ENCODE results near the gene ANO10. TPM values are rescaled to one million over a fixed set of nuclear protein-coding genes. Genes with fewer than 3 reads are reported as not detected.

Gene ANO10
- total RNA-seq, 6 experiments from 2014 or later = 10.5 to 24.1 (median 13.6) TPM

GRCh38 chr3:43409506-43409905 lies 212.3 kb downstream of the ANO10 start:
- no peak overlapping the region for H3K27ac ChIP-seq
- ATAC-seq (no peak), DNase-seq (no peak)
- no peak for TF ChIP-seq CTCF (IDR thresholded peaks at IDR 0.05)
- no peak for TF ChIP-seq POLR2A (IDR thresholded peaks at IDR 0.05)
- H3K36me3 ChIP-seq = no peaks in the 10 kb centered on the region
- no peaks in the 10 kb centered on the region for H3K4me1 ChIP-seq
- H3K4me3 ChIP-seq = no peak overlapping the region
- H3K9me3 ChIP-seq = no peaks in the 10 kb centered on the region
- H3K27me3 ChIP-seq = no peaks in the 10 kb centered on the region
- intact Hi-C loops (cut with DNase I) = no loop called here
- 88% methylated on average over 4 of the region's 4 CpGs for WGBS (ENCODE audit: insufficient coverage, low coverage, low lambda C conversion rate, missing lambda C conversion rate)

- intact Hi-C loops (cut with DNase I) = no loop called here
- Histone ChIP-seq H3K36me3 (no peaks in the 10 kb centered on the region), H3K4me1 (no peaks in the 10 kb centered on the region), H3K4me3 (no peak overlapping the region), H3K27ac (no peak overlapping the region), H3K9me3 (no peaks in the 10 kb centered on the region), H3K27me3 (no peaks in the 10 kb centered on the region)
- DNase-seq (no peak), ATAC-seq (no peak)
- WGBS (ENCODE audit: insufficient coverage, low coverage, low lambda C conversion rate, missing lambda C conversion rate) = 90% methylated on average over 4 of the region's 4 CpGs
- TF ChIP-seq POLR2A (IDR thresholded peaks at IDR 0.05) (no peak), CTCF (IDR thresholded peaks at IDR 0.05) (no peak)
Measured at GRCh38 chr3:43406643-43407023, 215.2 kb downstream of the ANO10 start.

GRCh38 chr3:43405888-43406642 lies 215.7 kb downstream of the ANO10 start:
- 75% methylated on average over 7 of the region's 11 CpGs for WGBS (ENCODE audit: insufficient coverage, low coverage, low lambda C conversion rate, missing lambda C conversion rate)
- Histone ChIP-seq H3K36me3 (no peaks in the 10 kb centered on the region), H3K4me1 (no peaks in the 10 kb centered on the region), H3K27ac (no peak overlapping the region), H3K27me3 (no peaks in the 10 kb centered on the region), H3K9me3 (no peaks in the 10 kb centered on the region), H3K4me3 (no peak overlapping the region)
- intact Hi-C loops (cut with DNase I) = no loop called here
- ATAC-seq (peak in 3 of 4 donors; percentile 55 to 81 (median 76)), DNase-seq (no peak)
- TF ChIP-seq POLR2A (IDR thresholded peaks at IDR 0.05) (no peak), CTCF (IDR thresholded peaks at IDR 0.05) (no peak)

- intact Hi-C loops (cut with DNase I) = no loop called here
- 82% methylated on average over 9 of the region's 9 CpGs for WGBS (ENCODE audit: insufficient coverage, low coverage, low lambda C conversion rate, missing lambda C conversion rate)
Measured at GRCh38 chr3:43400781-43401730, 220.8 kb downstream of the ANO10 start.

More at GRCh38 chr3:43400781-43401730, 220.8 kb downstream of the ANO10 start:
- Histone ChIP-seq H3K4me1 (no peaks in the 10 kb centered on the region), H3K27me3 (no peaks in the 10 kb centered on the region), H3K27ac (no peak overlapping the region), H3K9me3 (no peaks in the 10 kb centered on the region), H3K4me3 (no peak overlapping the region), H3K36me3 (no peaks in the 10 kb centered on the region)
- DNase-seq (no peak), ATAC-seq (no peak)
- TF ChIP-seq CTCF (IDR thresholded peaks at IDR 0.05) (no peak), POLR2A (IDR thresholded peaks at IDR 0.05) (no peak)
